GM10248 (cell line): ENCODE measurements around the gene NADK2.

Experiments
- CTCF ChIA-PET: fragments of 300-600 bp; sonication (Branson Sonifier 250); formaldehyde crosslinking; extraction: SDS; loops from one replicate; lab custom pipeline; 2021; ENCODE audit warnings: antibody characterized with exemption; lab: Yijun Ruan, JAX
- POLR2A ChIA-PET: fragments of 350-650 bp; sonication (Branson Sonifier 250); formaldehyde crosslinking; extraction: SDS; loops from one replicate; lab custom pipeline; 2020; ENCODE audit warnings: antibody characterized with exemption; lab: Yijun Ruan, JAX
- DNase-seq: peaks from one replicate; pipeline ENCODE4 v3.0.0; 2012; ENCODE audit errors: extremely low spot score
- TF ChIP-seq, protein P1 (sequence below): IDR thresholded peaks from 2 replicates; pipeline ENCODE4 v1.5.1; 2012; ENCODE audit warnings: mild to moderate bottlenecking, low read depth; ENCODE audit errors: extremely low read depth, missing control alignments, control extremely low read depth

The NADK2 gene

DNA sequence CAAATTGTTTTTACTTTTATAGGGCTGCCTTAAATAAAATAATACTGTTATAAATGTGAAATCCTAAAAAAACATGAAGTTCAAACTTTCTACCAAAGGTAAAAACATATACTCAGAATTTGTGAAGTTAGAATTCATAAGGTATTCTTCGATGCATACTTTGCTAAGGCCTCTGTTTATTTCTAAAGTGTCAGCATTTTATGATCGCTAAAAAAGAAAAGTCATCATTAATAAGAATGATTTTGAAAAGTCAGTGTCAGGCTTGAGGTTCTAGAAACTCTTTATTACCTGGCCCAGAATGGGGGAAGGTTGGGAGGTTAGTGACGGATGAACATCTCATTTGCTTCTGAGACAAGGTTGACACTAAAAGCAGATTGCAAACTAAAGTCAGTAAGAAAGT lies 26.2 kb upstream of the NADK2 start:
- POLR2A ChIA-PET, result no interaction called here
- CTCF ChIA-PET, result interaction anchor here (1.5 to 5.1 kb wide), 3 partner anchors 12 to 38 kb away, joined by 6 to 28 read pairs (median 6); no protein-coding TSS in a partner anchor
- TF ChIP-seq, protein P1, sequence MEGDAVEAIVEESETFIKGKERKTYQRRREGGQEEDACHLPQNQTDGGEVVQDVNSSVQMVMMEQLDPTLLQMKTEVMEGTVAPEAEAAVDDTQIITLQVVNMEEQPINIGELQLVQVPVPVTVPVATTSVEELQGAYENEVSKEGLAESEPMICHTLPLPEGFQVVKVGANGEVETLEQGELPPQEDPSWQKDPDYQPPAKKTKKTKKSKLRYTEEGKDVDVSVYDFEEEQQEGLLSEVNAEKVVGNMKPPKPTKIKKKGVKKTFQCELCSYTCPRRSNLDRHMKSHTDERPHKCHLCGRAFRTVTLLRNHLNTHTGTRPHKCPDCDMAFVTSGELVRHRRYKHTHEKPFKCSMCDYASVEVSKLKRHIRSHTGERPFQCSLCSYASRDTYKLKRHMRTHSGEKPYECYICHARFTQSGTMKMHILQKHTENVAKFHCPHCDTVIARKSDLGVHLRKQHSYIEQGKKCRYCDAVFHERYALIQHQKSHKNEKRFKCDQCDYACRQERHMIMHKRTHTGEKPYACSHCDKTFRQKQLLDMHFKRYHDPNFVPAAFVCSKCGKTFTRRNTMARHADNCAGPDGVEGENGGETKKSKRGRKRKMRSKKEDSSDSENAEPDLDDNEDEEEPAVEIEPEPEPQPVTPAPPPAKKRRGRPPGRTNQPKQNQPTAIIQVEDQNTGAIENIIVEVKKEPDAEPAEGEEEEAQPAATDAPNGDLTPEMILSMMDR, result no peak
- DNase-seq, result no peak

DNA sequence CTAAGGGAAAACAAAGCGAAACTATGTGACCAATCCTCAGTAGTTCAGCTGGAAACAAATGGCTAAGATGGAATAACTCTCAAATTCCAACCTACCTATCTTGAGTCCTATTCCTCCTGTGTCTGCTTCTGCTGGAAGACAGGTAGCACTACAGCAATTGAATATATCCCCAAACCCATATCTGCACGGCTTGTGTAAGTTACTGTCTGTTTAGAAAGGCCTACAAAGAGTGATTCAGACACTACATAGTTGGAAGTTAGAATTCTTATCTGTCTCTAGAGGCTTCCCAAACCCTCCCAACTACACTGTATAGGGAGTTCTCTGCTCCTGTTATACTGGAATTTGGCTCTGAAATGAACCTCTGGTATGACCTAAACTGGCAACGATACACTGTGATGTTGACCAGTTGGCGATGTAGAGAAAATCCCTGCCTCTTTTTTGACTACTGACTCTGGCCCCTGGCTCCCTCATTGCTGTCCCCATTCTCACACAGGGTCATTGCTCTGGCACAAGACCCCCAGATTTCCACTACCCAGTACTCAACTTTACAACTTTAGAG lies 22.6 kb upstream of the NADK2 start:
- DNase-seq, result no peak
- ChIA-PET CTCF (interaction anchor here (0.8 to 5.1 kb wide), 22 partner anchors 8 to 458 kb away, joined by 3 to 54 read pairs (median 8); partner anchors contain the start of genes NADK2 and RANBP3L), POLR2A (no interaction called here)
- TF ChIP-seq, protein P1, result no peak

DNA sequence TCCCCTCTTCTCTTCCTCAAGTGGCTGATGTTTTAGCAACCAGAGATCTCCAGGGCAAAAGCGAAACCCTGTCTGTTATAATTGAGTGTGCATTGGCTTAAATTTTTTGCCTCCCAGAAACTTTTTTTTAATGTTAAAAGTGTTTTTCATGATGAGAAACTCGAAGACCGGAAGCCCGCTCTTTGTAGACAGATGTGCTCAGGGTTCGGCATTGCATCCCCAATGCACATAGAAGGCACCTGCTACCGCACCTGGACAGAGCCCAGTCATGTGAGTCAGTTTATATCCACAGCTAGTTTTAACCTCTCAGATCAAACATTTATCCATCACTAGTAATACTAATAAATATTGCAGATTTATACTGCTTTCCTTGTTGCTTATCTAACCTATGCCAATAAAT lies 19.5 kb upstream of the NADK2 start:
- CTCF ChIA-PET, result no interaction called here
- no peak for DNase-seq
- POLR2A ChIA-PET, result no interaction called here
- TF ChIP-seq, protein P1, result no peak

DNA sequence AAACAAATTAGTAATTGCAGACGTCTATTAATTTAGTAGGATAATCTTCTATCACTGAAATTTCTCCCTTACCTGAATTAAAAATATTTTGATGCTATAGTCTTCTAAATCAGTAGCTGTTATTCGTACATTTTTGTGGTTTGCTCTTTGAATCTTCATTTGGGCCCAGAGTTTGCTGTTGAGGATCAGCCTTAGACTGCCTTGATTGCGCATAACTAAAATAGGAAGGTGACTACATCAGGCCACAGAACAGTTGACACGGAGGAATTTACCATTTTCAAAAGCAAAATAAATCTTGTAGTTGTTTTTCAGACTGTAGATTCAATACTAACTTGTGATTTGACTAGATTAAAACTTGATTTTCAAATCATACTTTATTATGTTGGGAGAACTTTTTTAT lies 11.8 kb upstream of the NADK2 start:
- no peak for DNase-seq
- CTCF ChIA-PET, result interaction anchor here (0.9 to 4.4 kb wide), 3 partner anchors 11 to 37 kb away, joined by 3 to 28 read pairs (median 24); partner anchors contain the start of gene NADK2

DNA sequence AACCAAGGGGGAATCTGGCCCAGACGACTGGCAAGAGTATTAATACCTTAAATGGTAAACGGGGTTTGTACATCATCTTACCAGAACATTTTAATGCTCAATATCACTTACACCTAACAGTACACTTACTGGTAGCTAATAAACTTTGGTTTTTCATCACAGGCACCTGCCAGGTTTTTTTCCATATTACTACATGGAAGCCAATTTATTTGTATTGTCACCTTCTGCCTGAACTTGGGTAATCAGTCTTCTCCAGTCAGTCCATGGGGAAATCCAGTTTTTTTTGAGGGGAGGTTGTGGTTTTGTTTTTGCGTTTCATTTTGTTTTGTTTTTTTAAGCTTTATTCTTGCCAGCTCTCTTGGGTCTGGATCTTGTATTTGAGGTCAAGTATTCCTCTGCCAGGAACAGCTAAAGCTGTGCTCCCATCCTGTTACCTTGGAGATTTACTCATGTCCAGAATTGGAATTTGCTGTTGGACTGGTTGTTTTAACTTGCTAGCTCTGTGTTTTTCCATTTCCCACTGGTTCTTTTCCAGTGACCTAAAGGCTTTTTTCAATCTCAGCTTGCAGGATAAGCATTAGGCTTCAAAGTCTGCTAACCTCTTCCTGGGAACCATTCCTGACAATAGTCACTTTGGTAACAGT lies 11.1 kb upstream of the NADK2 start:
- CTCF ChIA-PET, result interaction anchor here (0.9 to 4.4 kb wide), 3 partner anchors 11 to 36 kb away, joined by 3 to 28 read pairs (median 24); partner anchors contain the start of gene NADK2
- TF ChIP-seq, protein P1, result no peak
- no peak for DNase-seq
- POLR2A ChIA-PET, result interaction anchor here (0.9 kb wide), 1 partner anchor 11 kb away, joined by 3 read pairs; the partner anchor contains the start of gene NADK2

More for the DNA sequence above, 11.8 kb upstream of the NADK2 start:
- TF ChIP-seq, protein P1, result no peak
- POLR2A ChIA-PET, result interaction anchor here (0.9 kb wide), 1 partner anchor 11 kb away, joined by 3 read pairs; the partner anchor contains the start of gene NADK2

DNA sequence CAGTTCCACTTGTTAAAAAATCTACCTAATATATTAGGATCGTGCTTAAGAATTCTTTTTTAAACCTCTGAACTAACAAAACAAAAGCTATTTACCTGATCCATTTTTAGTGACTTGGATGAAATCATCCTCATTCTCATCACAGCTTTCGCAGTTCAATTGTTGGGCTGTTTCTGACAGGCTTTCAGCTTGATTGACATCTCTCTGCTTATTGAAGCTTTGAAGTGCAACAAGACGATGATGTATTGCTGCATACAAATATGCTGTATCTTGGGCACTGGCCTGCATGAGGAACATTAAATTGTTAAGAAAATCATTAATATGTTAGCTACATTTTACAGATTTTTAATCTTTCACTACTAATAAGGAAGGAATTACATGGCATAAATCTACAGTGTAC lies 9.5 kb upstream of the NADK2 start:
- TF ChIP-seq, protein P1, result no peak
- ChIA-PET CTCF (interaction anchor here (1.1 to 4.4 kb wide), 3 partner anchors 9 to 18 kb away, joined by 3 to 28 read pairs (median 24); partner anchors contain the start of gene NADK2), POLR2A (no interaction called here)
- DNase-seq, result no peak
